Spleen (tissue), 7 donors: ENCODE data around the gene PRH2.

ENCODE experiments used
- CTCF ChIP-seq, 11 experiments: fragments of 200-600 bp in 7 of 11; fragments of 450-650 bp in 4 of 11; sonication (generic) in 4 of 11; IDR thresholded peaks in 8 of 11; conservative IDR thresholded peaks in 3 of 11; 1 replicate in 7 of 11; 2 replicates in 4 of 11; pipeline versions ENCODE4 v1.4.0 to v1.8.0; 2016 to 2021; ENCODE audit warnings: antibody characterized with exemption in 11 of 11, inconsistent platforms in 4 of 11, mild to moderate bottlenecking in 1 of 11
- POLR2A ChIP-seq, 3 donors: fragments of 450-650 bp; IDR thresholded peaks; one replicate each; pipeline ENCODE4 v1.5.1; 2017; ENCODE audit warnings: antibody characterized with exemption in 3 of 3, mild to moderate bottlenecking in 1 of 3
- POLR2AphosphoS5 ChIP-seq, 3 donors: sonication (generic); formaldehyde crosslinking; IDR thresholded peaks; one replicate each; pipeline ENCODE4 v1.5.1; 2017; ENCODE audit warnings: antibody characterized with exemption in 3 of 3
- donor health status: DM: no; HTN: no; CAD: no; lungs with moderate emphysema.
- donor health status: DM: no; HTN: no; CAD: no.
- donor health status: DM: no; HTN: no; CAD: no.

DNA sequence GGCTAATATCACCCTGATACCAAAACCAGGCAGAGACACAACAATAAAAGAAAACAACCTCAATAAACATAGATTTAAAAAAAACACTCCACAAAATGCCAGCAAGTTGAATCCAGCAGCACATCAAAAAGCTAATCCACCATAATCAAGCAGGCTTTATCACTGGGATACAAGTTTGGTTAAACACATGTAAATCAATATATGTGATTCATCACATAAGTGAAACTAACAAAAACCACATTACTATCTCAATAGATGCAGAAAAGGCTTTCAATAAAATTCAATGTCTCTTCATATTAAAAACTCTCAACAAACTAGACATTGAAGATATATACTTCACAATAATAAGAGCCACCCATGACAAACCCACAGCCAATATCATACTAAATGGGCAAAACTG, 27.0 kb downstream of the PRH2 start:
- TF ChIP-seq POLR2A (IDR thresholded peaks at IDR 0.05) (no peak), POLR2AphosphoS5 (IDR thresholded peaks at IDR 0.05) (no peak), CTCF (IDR thresholded peaks at IDR 0.05 in 8 of 11, conservative IDR thresholded peaks at IDR 0.05 in 3 of 11) (no peak)
